ENCODE measurements around the gene NEU1. TPM values are rescaled to one million over a fixed set of nuclear protein-coding genes. Genes with fewer than 3 reads are reported as not detected.
"Not testable (repeated sequence)": the region's sequence is repeated elsewhere in the genome, so short reads cannot be mapped to it uniquely, and the experiment has no call there.

NEU1 gene
- total and polyA plus RNA-seq, 4 donors, result 27.6 to 42.4 (median 34.8) TPM

DNA sequence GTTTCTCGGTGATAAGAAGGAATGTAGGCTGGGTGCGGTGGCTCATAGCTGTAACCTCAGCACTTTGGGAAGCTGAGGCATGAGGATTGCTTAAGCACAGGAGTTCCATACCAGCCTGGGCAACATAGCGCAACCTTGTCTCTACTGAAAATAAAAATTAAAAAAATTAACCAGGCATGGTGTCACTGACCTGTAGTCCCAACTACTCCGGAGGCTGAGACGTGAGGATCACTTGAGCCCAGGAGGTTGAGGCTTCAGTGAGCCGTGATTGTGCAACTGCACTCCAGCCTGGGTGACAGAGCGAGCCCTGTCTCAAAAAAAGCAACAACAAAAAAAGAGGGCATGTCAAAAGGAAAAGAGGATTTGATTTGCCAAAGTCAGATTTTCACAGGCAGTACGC, 3.9 kb downstream of the NEU1 start:
- Histone ChIP-seq H3K9ac (ENCODE audit: low read depth in 1 of 2, low read length in 2 of 2) (no peak overlapping the region), H3K4me1 (ENCODE audit: control insufficient read depth in 4 of 4, insufficient read depth in 4 of 4, low read length in 3 of 4) (peaks cover 6 to 15% (median 14%) of the 10 kb centered on the region in 4 donors), H3K27me3 (ENCODE audit: control insufficient read depth in 4 of 4, insufficient read depth in 4 of 4, low read length in 3 of 4) (no peaks in the 10 kb centered on the region), H3K27ac (ENCODE audit: low read depth in 1 of 2, low read length in 2 of 2) (no peak overlapping the region), H3K9me3 (ENCODE audit: control insufficient read depth in 4 of 4, low read length in 3 of 4) (no peaks in the 10 kb centered on the region), H3K4me3 (ENCODE audit: low read depth in 1 of 3, low read length in 3 of 3) (no peak overlapping the region), H3K36me3 (ENCODE audit: control insufficient read depth in 4 of 4, insufficient read depth in 3 of 4, low read depth in 1 of 4, low read length in 3 of 4) (peaks cover 9 to 28% (median 12%) of the 10 kb centered on the region in 4 donors)
- TF ChIP-seq JUND (IDR thresholded peaks at IDR 0.05) (no peak), RXRA (IDR thresholded peaks at IDR 0.05) (no peak), EGR1 (IDR thresholded peaks at IDR 0.05; ENCODE audit: low read depth in 2 of 2) (no peak), TAF1 (conservative IDR thresholded peaks at IDR 0.05) (no peak)
- TF ChIP-seq, protein P1, sequence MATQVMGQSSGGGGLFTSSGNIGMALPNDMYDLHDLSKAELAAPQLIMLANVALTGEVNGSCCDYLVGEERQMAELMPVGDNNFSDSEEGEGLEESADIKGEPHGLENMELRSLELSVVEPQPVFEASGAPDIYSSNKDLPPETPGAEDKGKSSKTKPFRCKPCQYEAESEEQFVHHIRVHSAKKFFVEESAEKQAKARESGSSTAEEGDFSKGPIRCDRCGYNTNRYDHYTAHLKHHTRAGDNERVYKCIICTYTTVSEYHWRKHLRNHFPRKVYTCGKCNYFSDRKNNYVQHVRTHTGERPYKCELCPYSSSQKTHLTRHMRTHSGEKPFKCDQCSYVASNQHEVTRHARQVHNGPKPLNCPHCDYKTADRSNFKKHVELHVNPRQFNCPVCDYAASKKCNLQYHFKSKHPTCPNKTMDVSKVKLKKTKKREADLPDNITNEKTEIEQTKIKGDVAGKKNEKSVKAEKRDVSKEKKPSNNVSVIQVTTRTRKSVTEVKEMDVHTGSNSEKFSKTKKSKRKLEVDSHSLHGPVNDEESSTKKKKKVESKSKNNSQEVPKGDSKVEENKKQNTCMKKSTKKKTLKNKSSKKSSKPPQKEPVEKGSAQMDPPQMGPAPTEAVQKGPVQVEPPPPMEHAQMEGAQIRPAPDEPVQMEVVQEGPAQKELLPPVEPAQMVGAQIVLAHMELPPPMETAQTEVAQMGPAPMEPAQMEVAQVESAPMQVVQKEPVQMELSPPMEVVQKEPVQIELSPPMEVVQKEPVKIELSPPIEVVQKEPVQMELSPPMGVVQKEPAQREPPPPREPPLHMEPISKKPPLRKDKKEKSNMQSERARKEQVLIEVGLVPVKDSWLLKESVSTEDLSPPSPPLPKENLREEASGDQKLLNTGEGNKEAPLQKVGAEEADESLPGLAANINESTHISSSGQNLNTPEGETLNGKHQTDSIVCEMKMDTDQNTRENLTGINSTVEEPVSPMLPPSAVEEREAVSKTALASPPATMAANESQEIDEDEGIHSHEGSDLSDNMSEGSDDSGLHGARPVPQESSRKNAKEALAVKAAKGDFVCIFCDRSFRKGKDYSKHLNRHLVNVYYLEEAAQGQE (IDR thresholded peaks at IDR 0.05), result no peak
- no peak for DNase-seq (ENCODE audit: low spot score)
- WGBS, result 99% methylated on average over 8 of the region's 8 CpGs

DNA sequence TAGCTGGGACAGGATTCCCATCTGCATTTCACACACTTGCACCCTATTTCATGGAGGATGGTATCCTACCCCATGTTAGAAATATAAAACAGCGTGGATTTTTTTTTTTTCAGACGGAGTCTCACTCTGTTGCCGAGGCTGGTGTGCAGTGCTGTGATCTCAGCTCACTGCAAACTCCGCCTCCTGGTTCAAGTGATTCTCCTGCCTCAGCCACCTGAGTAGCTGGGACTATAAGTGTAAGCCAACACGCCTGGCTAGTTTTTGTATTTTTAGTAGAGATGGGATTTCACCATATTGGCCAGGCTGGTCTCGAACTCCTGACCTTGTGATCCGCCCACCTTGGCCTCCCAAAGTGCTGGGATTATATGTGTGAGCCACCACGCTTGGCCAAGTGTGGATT, 4.8 kb downstream of the NEU1 start:
- not testable (repeated sequence) for H3K9ac ChIP-seq (ENCODE audit: low read depth in 1 of 2, low read length in 2 of 2); H3K27me3 ChIP-seq (ENCODE audit: control insufficient read depth in 4 of 4, insufficient read depth in 4 of 4, low read length in 3 of 4); H3K27ac ChIP-seq (ENCODE audit: low read depth in 1 of 2, low read length in 2 of 2); H3K9me3 ChIP-seq (ENCODE audit: control insufficient read depth in 4 of 4, low read length in 3 of 4); H3K4me1 ChIP-seq (ENCODE audit: control insufficient read depth in 4 of 4, insufficient read depth in 4 of 4, low read length in 3 of 4); H3K4me3 ChIP-seq (ENCODE audit: low read depth in 1 of 3, low read length in 3 of 3); DNase-seq (ENCODE audit: low spot score)
- peaks cover 9 to 28% (median 12%) of the 10 kb centered on the region in 4 donors for H3K36me3 ChIP-seq (ENCODE audit: control insufficient read depth in 4 of 4, insufficient read depth in 3 of 4, low read depth in 1 of 4, low read length in 3 of 4)
- WGBS, result 95% methylated on average over 8 of the region's 8 CpGs

DNA sequence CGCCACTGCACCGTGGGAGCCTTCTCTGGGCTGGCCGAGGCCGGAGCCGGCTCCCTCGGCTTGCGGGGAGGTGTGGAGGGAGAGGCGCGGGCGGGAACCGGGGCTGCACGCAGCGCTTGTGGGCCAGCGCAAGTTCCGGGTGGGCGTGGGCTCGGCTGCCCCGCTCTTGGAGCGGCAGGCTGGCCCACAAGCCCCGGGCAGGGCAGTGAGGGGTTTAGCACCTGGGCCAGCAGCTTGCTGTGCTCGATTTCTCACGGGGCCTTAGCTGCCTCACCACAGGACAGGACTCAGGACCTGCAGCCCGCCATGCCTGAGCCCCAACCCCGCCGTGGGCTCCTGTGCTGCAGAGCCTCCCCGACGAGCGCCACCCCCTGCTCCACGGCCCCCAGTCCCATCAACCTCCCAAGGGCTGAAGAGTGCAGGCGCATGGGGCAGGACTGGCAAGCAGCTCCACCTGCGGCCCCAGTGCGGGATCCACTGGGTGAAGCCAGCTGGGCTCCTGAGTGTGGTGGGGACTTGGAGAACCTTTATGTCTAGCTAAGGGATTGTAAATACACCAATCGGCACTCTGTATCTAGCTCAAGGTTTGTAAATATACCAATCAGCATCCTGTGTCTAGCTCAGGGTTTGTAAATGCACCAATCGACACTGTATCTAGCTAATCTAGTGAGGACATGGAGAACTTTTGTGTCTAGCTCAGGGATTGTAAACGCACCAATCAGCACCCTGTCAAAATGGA, 10.5 kb downstream of the NEU1 start:
- not testable (repeated sequence) for H3K27me3 ChIP-seq (ENCODE audit: control insufficient read depth in 4 of 4, insufficient read depth in 4 of 4, low read length in 3 of 4); H3K9me3 ChIP-seq (ENCODE audit: control insufficient read depth in 4 of 4, low read length in 3 of 4); H3K36me3 ChIP-seq (ENCODE audit: control insufficient read depth in 4 of 4, insufficient read depth in 3 of 4, low read depth in 1 of 4, low read length in 3 of 4); DNase-seq (ENCODE audit: low spot score); H3K9ac ChIP-seq (ENCODE audit: low read depth in 1 of 2, low read length in 2 of 2); H3K4me3 ChIP-seq (ENCODE audit: low read depth in 1 of 3, low read length in 3 of 3); H3K27ac ChIP-seq (ENCODE audit: low read depth in 1 of 2, low read length in 2 of 2)
- H3K4me1 ChIP-seq (ENCODE audit: control insufficient read depth in 4 of 4, insufficient read depth in 4 of 4, low read length in 3 of 4), result peaks cover 3 to 10% (median 7%) of the 10 kb centered on the region in 4 donors
- 94% methylated on average over 35 of the region's 35 CpGs for WGBS

DNA sequence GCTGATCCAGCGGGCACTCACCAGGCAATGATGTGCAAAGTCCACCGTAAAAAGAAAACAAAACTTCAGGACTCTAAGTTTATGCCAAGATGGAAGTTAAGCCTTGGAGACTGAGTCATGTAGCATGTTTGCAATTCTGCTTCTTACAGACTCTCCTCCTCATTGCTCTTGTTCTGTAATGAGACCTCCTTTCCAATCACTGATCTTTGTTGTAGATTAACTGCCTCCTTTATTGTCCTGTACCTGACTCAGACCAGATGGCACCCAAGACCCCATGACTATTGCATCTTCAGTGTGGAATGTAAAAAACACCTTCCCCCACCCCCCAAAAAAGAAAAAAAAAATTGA, 11.2 kb downstream of the NEU1 start:
- Histone ChIP-seq H3K27me3 (ENCODE audit: control insufficient read depth in 4 of 4, insufficient read depth in 4 of 4, low read length in 3 of 4) (no peaks in the 10 kb centered on the region), H3K36me3 (ENCODE audit: control insufficient read depth in 4 of 4, insufficient read depth in 3 of 4, low read depth in 1 of 4, low read length in 3 of 4) (no peaks in the 10 kb centered on the region), H3K9me3 (ENCODE audit: control insufficient read depth in 4 of 4, low read length in 3 of 4) (no peaks in the 10 kb centered on the region), H3K4me1 (ENCODE audit: control insufficient read depth in 4 of 4, insufficient read depth in 4 of 4, low read length in 3 of 4) (peaks cover 3 to 10% (median 7%) of the 10 kb centered on the region in 4 donors), H3K27ac (ENCODE audit: low read depth in 1 of 2, low read length in 2 of 2) (no peak overlapping the region), H3K9ac (ENCODE audit: low read depth in 1 of 2, low read length in 2 of 2) (no peak overlapping the region), H3K4me3 (ENCODE audit: low read depth in 1 of 3, low read length in 3 of 3) (no peak overlapping the region)
- 28% methylated on average over 2 of the region's 2 CpGs for WGBS
- DNase-seq (ENCODE audit: low spot score), result no peak
- peak; percentile 4 to 12 for TF ChIP-seq RXRA (IDR thresholded peaks at IDR 0.05)
- TF ChIP-seq SP1 (IDR thresholded peaks at IDR 0.05), result peak; percentile 9
- peak; percentile 39 to 63 for TF ChIP-seq HNF4A (conservative IDR thresholded peaks at IDR 0.05)
- no peak for TF ChIP-seq HNF4G (IDR thresholded peaks at IDR 0.05)
